ENCODE data around the gene TSFM. TPM values are rescaled to one million over a fixed set of nuclear protein-coding genes. Genes with fewer than 3 reads are reported as not detected.

The TSFM gene
- total and polyA plus RNA-seq, 5 experiments from 2014 or later = 18.9 to 31.0 (median 28.3) TPM

- Mint-ChIP-seq H3K4me3 (peak overlapping the region; percentile 22 to 85 (median 62)), H3K9me3 (no peaks in the 10 kb centered on the region), H3K4me1 (peaks cover 46 to 96% (median 91%) of the 10 kb centered on the region in 4 donors), H3K27me3 (no peaks in the 10 kb centered on the region), H3K27ac (peak overlapping the region; percentile 88 to 99 (median 94)), H3K36me3 (peaks cover 0 to 6% (median 0%) of the 10 kb centered on the region in 3 donors)
- ATAC-seq = no peak
- POLR2A ChIA-PET = interaction anchor here (0.6 to 7.1 kb wide), 5 partner anchors 11 to 31 kb away, joined by 3 to 84 read pairs (median 3); partner anchors contain the start of gene CTDSP2
- DNase-seq = peak in 1 of 10 donors; percentile 41
Measured at GRCh38 chr12:57834086-57834876, 51.7 kb downstream of the TSFM start.

DNA sequence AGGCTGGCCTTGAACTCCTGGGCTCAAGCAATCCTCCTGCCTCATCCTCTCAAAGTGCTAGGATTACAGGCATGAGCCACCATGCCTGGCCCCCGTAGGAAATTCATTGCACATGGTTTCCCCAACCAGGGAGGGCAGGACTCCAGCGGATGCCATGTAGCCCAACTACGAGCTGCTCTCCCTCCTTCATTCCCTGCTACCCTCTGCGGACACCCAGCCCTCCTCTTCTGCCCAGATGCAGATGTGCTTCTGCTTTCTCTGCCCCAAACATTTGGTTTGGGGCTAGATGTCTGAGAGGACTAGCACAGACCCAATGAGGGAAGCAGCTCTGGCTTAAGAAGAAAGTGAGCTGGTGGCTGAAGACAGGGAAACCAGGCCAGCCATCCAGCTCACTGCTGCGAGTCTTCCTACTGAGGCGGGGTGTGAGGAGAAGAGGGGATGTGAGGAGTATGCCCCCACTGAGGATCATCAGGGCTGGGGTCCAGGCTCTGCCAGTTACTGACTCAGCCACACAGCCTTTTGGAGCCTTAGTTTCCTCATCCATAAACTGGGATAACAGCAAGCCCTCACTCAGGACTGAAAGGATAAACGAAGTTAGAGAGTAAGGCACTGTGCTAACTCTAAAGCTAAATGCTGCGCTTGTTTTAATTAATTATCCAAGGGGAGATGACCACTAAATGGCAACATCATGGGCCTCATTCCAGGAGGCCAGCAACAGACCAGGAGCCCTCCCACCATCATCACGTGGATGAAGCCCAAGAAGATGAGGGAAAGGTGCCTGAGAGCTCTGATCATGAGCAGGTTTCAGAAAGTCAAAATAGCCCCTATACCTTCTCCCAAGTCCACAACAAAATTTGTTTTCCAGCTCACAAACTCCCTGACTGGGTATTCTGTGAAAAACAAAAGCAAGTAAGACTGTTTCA lies 53.0 kb downstream of the TSFM start:
- Mint-ChIP-seq H3K4me3 (peak overlapping the region; percentile 55 to 87 (median 78)), H3K9me3 (no peaks in the 10 kb centered on the region), H3K36me3 (peaks cover 0 to 1% (median 0%) of the 10 kb centered on the region in 3 donors), H3K27ac (peak overlapping the region; percentile 88 to 99 (median 94)), H3K4me1 (peaks cover 52 to 97% (median 92%) of the 10 kb centered on the region in 4 donors), H3K27me3 (no peaks in the 10 kb centered on the region)
- DNase-seq = no peak
- POLR2A ChIA-PET = interaction anchor here (1.3 to 7.1 kb wide), 4 partner anchors 10 to 60 kb away, joined by 3 to 84 read pairs (median 5); partner anchors contain the start of gene CTDSP2
- no peak for ATAC-seq

DNA sequence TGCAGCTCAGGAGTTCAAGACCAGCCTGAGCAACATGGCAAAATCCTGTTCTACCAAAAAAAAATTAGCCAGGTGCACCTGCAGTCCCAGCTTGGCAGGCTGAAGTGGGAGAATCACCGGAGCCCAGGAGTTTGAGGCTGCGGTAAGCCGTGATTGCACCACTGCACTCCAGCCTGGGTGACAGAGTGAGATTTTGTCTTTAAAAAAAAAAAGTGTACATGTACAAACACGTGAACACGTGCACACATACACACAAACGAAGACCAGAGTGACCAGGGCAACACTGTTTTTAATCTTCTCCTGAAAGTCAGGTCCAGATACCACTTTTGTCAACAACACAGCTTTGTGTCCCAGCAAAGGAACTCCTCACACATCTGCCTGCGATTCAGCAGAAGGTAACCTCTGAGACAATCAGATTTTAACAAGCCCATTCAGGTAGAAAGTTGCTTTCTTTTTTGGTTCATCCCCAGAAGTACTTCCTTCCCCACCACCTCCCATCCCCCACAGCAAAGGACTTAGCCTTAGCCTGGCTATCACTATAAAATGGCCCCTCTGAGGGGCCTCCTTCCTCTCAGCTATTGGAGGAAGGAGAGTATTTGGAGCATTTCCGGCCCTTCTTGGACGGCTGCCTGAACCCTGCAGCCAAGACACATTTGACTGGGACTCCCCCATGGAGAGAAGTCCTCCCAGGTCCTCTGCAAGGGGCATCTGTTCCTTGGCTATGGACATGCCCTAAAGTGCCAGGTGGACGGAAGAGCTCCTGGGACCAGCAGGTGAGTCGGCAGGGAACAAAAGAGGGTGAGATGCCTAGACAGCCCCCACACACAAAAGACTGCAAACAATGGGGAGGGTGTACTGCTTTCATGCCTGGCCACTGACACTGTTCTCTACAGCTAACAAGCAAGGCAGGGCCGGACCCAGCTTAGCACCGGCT lies 54.1 kb downstream of the TSFM start:
- peak overlapping the region; percentile 55 to 87 (median 78) for H3K4me3 Mint-ChIP-seq
- DNase-seq = peak in 6 of 10 donors; percentile 21 to 46 (median 32)
- POLR2A ChIA-PET = interaction anchor here (1.2 to 7.1 kb wide), 5 partner anchors 9 to 104 kb away, joined by 3 to 84 read pairs (median 4); partner anchors contain the start of genes ATP23 and CTDSP2
- H3K36me3 Mint-ChIP-seq = peaks cover 0 to 7% (median 0%) of the 10 kb centered on the region in 3 donors
- H3K27me3 Mint-ChIP-seq = no peaks in the 10 kb centered on the region
- peaks cover 58 to 97% (median 95%) of the 10 kb centered on the region in 4 donors for H3K4me1 Mint-ChIP-seq
- H3K9me3 Mint-ChIP-seq = no peaks in the 10 kb centered on the region
- peak overlapping the region; percentile 88 to 99 (median 94) for H3K27ac Mint-ChIP-seq
- peak; percentile 27 to 40 for ATAC-seq

GRCh38 chr12:57837864-57838562 lies 55.4 kb downstream of the TSFM start:
- ATAC-seq (peak; percentile 55 to 72), DNase-seq (peak in 6 of 10 donors; percentile 22 to 48 (median 36))
- Mint-ChIP-seq H3K4me1 (peaks cover 65 to 98% (median 97%) of the 10 kb centered on the region in 4 donors), H3K36me3 (peaks cover 0 to 12% (median 0%) of the 10 kb centered on the region in 3 donors), H3K4me3 (peak overlapping the region; percentile 38 to 94 (median 70)), H3K27ac (peak overlapping the region; percentile 87 to 99 (median 92)), H3K27me3 (no peaks in the 10 kb centered on the region), H3K9me3 (no peaks in the 10 kb centered on the region)
- POLR2A ChIA-PET = interaction anchor here (1.1 to 7.1 kb wide), 4 partner anchors 7 to 103 kb away, joined by 3 to 84 read pairs (median 4); partner anchors contain the start of genes ATP23 and CTDSP2

DNA sequence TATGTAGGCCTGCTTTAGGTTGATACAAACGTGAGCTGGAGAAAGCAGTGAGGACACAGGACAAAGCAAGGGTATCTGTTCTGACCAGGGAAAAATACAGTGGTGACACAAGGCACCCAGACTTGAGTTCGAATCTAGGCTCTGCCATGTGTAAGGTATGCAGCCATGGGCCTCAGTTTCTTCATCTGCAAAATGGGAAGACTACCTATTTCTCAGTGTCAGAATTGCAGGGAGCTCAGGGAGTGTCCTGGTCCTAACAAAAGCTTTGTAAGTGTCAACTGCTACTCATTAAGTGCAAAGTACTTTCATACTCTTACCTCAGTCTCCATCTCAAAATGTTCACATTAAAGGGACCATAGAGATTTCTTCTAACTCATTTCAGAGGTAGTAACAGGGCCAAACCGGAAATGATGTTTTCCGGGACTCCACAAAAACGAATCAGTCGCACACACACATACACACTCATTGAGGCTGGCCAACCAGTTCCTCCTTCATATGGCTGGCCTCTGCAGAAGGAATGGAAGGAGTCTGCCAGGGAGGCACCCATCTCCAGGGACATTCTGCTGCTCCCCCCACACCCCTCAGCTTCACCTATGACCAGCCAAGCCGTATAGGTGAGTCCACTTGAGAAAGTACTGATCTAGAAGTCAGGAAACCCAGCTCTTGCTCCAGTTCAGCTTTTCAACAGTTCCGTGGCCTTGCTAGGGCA lies 56.2 kb downstream of the TSFM start:
- ATAC-seq (peak; percentile 4 to 11), DNase-seq (peak in 3 of 10 donors; percentile 32 to 36 (median 35))
- Mint-ChIP-seq H3K4me3 (peak overlapping the region in 9 of 10 donors; percentile 62 to 94 (median 71)), H3K9me3 (no peaks in the 10 kb centered on the region), H3K4me1 (peaks cover 63 to 98% (median 97%) of the 10 kb centered on the region in 4 donors), H3K27ac (peak overlapping the region; percentile 87 to 99 (median 92)), H3K27me3 (no peaks in the 10 kb centered on the region), H3K36me3 (peaks cover 0 to 12% (median 0%) of the 10 kb centered on the region in 3 donors)
- POLR2A ChIA-PET = interaction anchor here (1.0 to 7.1 kb wide), 2 partner anchors 7 to 83 kb away, joined by 4 to 84 read pairs; partner anchors contain the start of gene CTDSP2

GRCh38 chr12:57839996-57840395 lies 57.4 kb downstream of the TSFM start:
- Mint-ChIP-seq H3K4me3 (peak overlapping the region in 9 of 10 donors; percentile 4 to 94 (median 77)), H3K27ac (peak overlapping the region; percentile 87 to 99 (median 92)), H3K9me3 (no peaks in the 10 kb centered on the region), H3K4me1 (peaks cover 64 to 96% (median 94%) of the 10 kb centered on the region in 4 donors), H3K36me3 (peaks cover 0 to 12% (median 0%) of the 10 kb centered on the region in 3 donors), H3K27me3 (no peaks in the 10 kb centered on the region)
- ATAC-seq (no peak), DNase-seq (no peak)
- POLR2A ChIA-PET = no interaction called here

- DNase-seq (no peak), ATAC-seq (no peak)
- Mint-ChIP-seq H3K27ac (peak overlapping the region; percentile 81 to 99 (median 91)), H3K9me3 (no peaks in the 10 kb centered on the region), H3K36me3 (peaks cover 0 to 12% (median 0%) of the 10 kb centered on the region in 3 donors), H3K4me1 (peaks cover 59 to 90% (median 87%) of the 10 kb centered on the region in 4 donors), H3K27me3 (no peaks in the 10 kb centered on the region), H3K4me3 (peak overlapping the region; percentile 2 to 96 (median 88))
- POLR2A ChIA-PET = interaction anchor here (0.6 kb wide), 1 partner anchor 17 kb away, joined by 4 read pairs; no protein-coding TSS in a partner anchor
Measured at GRCh38 chr12:57840726-57841125, 58.1 kb downstream of the TSFM start.

GRCh38 chr12:57841445-57841844 lies 58.9 kb downstream of the TSFM start:
- peak overlapping the region; percentile 26 to 96 (median 90) for H3K4me3 Mint-ChIP-seq
- POLR2A ChIA-PET = no interaction called here
- no peaks in the 10 kb centered on the region for H3K27me3 Mint-ChIP-seq

GRCh38 chr12:57842342-57843294 lies 60.0 kb downstream of the TSFM start:
- Mint-ChIP-seq H3K4me1 (peaks cover 52 to 74% (median 72%) of the 10 kb centered on the region in 4 donors), H3K36me3 (peaks cover 0 to 12% (median 0%) of the 10 kb centered on the region in 3 donors), H3K9me3 (no peaks in the 10 kb centered on the region), H3K27me3 (no peaks in the 10 kb centered on the region), H3K27ac (peak overlapping the region; percentile 74 to 99 (median 91)), H3K4me3 (peak overlapping the region; percentile 82 to 96 (median 90))
- POLR2A ChIA-PET = interaction anchor here (1.7 to 7.2 kb wide), 4 partner anchors 8 to 85 kb away, joined by 3 to 84 read pairs (median 8); no protein-coding TSS in a partner anchor
- DNase-seq = peak in 7 of 10 donors; percentile 27 to 51 (median 32)
- peak; percentile 27 to 39 for ATAC-seq

More at GRCh38 chr12:57841445-57841844, 58.9 kb downstream of the TSFM start:
- Mint-ChIP-seq H3K36me3 (peaks cover 0 to 12% (median 0%) of the 10 kb centered on the region in 3 donors), H3K4me1 (peaks cover 57 to 83% (median 80%) of the 10 kb centered on the region in 4 donors), H3K27ac (peak overlapping the region; percentile 57 to 99 (median 89)), H3K9me3 (no peaks in the 10 kb centered on the region)
- ATAC-seq (no peak), DNase-seq (no peak)

All from naive thymus-derived CD8-positive, alpha-beta T cell (primary cell).